GM12872 (cell line): ENCODE results near the gene TERB1.
A peak's percentile ranks its signal among the peaks of the same experiment; 100 is the strongest.

Experiments used
- CTCF ChIP-seq: IDR thresholded peaks from 3 replicates; pipeline ENCODE4 v1.5.1; 2011; ENCODE audit warnings: low read depth, mild to moderate bottlenecking, low read length, moderate library complexity; ENCODE audit not compliant: insufficient read depth

Gene TERB1

GRCh38 chr16:66731101-66731500 is 70.3 kb downstream of the TERB1 start:
- no peak for TF ChIP-seq CTCF

GRCh38 chr16:66728804-66729203 is 72.6 kb downstream of the TERB1 start:
- TF ChIP-seq CTCF, result no peak

GRCh38 chr16:66728117-66728787 is 73.1 kb downstream of the TERB1 start:
- peak; percentile 67 for TF ChIP-seq CTCF

- TF ChIP-seq CTCF, result no peak
Measured at GRCh38 chr16:66720766-66721165, 80.6 kb downstream of the TERB1 start.

- TF ChIP-seq CTCF, result no peak
Measured at GRCh38 chr16:66719246-66719645, 82.1 kb downstream of the TERB1 start.

- TF ChIP-seq CTCF, result no peak
Measured at GRCh38 chr16:66717776-66718175, 83.6 kb downstream of the TERB1 start.

GRCh38 chr16:66717112-66717675 is 84.2 kb downstream of the TERB1 start:
- TF ChIP-seq CTCF, result peak; percentile 30; the same call in 1 of the 3 replicates
